ENCODE data around the gene RIBC2. TPM values are rescaled to one million over a fixed set of nuclear protein-coding genes. Genes with fewer than 3 reads are reported as not detected.
A peak's percentile ranks its signal among the peaks of the same experiment; 100 is the strongest.
"Not testable (repeated sequence)": the region's sequence is repeated elsewhere in the genome, so short reads cannot be mapped to it uniquely, and the experiment has no call there.

The RIBC2 gene
- total RNA-seq, 1 donor from 2014 or later, result 2.1 TPM

DNA sequence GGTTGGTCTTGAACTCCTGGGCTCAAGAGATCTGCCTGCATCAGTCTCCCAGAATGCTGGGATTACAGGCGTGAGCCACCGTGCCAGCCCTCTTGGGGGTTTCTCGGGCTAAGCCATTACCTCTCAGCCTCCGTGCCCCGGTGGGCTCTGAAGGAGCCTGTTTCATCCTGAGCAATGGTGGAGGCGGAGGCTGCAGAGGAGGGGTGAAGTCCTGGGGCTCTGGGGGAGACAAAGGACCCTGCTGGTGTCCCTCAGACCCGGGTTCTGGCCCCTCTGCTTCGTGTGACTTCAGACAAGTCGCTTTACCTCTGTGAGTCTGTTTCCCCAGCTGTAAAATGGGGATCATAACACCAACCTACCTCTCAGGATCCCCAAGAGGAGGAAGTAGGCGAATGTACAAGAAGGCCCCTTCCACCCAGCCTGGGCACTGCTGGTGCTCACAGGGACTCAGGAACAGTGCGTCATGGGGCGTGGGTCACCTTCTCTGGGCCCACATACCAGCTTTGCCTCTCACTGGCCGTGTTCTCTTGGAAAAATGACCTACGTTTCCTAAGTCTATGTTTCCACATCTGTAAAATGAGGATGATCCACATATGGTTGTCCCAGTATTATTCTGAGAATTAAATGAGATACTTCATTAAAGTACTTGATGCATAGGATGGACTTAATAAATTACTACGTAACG, 36.8 kb downstream of the RIBC2 start:
- no peak for DNase-seq

DNA sequence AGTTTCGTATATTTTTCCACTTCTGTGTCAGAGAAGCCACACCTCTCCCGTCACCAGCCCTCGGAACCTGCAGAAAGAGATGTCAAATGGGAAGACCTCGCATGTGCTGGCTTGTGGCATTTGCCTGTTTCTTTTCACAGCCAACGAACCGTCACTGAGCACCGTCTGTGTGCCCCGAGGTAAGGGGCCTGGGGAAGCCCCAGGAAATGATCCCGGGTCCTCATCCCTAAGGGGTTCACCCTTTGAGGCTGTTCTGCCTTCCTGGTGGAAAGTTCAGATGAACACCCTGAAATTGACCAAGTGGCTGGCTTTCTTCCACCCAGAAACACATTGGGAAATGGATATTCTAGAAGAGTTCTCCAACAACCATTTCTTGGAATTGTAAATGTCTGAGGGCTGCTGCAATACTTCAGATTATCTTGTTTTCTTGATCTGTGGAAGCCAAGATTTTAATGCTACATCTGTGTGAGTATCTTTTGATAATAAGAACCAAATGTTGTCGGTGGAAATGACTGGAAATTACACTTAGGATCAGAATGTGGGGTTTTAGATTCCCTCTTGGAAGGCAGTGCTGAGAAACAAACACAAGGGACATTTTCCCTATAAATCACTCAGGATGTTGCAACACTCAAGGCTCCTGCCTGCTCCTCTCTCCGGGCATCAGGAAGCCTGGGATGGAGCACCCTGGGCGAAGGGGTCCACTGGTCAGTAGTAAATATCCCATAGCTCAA, 37.6 kb downstream of the RIBC2 start:
- DNase-seq, result peak; percentile 98

DNA sequence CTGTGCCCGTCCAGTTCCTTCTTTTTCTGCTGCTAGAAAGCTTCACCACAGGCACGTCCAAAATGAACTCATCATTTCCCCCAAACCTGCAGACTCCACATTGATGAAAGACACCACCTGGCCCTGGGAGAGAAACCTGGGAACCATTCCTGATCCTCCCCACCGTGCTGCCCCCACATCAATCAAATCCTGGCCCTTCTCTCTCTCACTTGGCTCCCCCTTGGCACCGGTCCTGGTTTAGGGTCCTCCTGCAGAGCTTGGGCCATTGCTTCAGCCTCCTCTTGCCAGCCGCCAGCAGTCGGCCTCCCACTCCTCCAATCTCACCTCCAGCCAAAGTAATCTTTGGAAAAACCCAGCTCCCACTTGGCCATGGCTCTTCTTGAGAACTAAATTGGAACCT, 38.5 kb downstream of the RIBC2 start:
- no peak for DNase-seq

DNA sequence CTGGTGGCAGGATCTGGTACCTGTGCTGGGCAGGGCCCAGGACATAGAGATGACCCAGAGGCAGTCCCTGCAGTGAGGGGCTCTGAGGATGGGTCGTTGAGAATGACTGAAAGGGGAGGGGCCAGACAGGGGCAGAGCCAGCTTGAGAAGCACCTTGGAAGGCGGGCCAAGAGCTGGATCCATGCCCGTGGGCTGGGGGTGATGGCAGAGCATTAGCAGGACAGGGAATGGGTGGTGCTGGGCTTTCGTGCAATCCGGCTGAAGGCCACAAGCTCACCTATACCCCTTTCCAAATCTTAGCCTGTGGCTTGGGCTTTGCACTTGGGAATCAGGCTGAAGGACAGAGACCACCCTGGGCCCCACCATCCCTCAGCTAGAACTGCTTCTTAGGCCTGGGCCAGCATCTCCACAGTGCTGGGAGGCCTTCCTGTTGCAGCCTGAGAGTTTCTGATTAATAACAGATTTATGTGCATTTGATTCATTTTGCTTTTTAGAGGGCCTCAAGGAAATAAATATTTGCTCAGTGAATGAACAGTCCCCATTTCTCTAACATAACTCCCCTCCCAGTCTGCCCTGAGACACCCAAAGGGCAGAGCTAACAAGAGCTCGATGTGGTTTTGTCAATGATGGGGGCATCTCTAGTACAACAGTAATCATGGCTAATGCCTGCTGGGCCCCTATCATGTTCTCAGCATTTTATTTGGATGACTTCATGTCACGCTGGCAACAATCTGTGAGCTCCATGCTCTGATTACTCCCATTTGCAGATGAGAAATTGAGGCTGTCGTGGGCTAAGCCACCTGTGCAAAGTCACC, 39.3 kb downstream of the RIBC2 start:
- peak; percentile 75 for DNase-seq

DNA sequence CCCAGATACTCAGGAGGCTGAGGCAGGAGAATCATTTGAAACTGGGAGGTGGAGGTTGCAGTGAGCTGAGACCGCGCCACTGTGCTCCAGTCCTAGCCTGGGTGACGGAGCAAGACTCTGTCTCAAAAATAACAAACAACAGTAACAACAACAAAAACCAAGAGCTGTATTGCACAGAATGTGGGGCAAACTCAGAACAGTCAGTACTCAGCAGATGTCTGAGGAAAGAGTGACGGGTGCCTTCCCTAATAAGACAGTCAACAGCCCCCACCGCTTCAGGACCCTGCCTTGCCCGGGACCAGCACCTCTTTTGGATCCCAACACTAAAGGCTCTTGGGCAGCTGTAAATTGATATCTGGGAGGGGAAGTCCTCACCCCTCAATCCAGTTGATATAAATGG, 40.3 kb downstream of the RIBC2 start:
- peak; percentile 57 for DNase-seq

DNA sequence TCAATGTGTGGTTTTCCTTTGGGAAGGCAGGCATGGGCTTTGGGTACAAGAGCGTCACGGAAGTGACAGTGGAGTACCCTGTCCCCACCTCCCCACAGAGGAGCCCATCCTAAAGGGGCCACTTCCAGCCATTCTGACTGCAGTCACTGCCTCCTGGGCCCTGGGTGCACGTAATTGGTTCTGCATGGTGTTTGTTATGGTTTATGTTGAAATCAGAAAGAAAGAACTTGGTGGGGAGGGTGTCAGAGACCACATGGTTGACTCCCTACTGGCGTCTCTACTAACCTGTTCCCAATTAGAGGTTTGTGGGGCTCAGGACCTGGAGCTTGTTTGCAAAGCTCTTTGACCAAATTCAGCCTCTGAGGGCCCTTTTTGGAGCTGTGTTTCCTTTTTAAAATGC, 40.8 kb downstream of the RIBC2 start:
- peak; percentile 66 for DNase-seq

DNA sequence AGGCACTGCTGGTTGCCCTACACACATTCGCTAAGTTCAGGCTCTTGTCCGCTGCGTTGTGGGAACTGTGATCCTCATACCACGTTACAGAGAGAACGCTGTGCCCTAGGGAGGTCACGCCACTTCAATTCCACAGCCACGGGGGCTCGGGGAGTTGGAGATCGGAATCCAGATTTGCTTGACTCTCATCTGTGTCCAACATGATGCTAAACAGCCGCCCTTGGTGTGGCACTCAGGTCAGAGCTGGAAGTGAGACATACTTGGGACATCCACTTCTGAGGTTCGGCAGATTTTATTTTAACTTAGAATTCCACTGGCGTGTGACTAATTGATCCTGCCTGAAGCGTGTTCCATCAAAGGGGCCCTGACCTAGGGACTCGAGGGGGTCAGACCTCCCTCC, 41.7 kb downstream of the RIBC2 start:
- no peak for DNase-seq

DNA sequence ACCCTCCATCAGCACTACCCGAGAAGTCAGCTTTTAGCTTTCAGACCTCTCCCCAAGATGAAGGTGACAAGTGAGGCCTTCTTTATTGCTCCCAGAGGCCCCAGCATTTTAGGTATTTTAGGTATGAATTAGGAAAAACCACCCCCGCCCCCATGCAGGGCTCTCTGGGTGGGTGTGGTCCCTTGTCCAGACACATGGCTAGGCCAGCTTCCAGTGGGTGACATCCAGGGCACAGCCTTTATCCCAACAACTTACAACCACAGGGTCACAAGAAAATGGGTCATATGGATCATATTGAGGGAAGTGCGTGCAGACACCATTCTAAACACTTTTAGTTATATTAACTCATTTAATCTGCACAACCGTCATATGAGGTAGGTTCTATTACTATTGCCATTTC, 42.1 kb downstream of the RIBC2 start:
- no peak for DNase-seq

DNA sequence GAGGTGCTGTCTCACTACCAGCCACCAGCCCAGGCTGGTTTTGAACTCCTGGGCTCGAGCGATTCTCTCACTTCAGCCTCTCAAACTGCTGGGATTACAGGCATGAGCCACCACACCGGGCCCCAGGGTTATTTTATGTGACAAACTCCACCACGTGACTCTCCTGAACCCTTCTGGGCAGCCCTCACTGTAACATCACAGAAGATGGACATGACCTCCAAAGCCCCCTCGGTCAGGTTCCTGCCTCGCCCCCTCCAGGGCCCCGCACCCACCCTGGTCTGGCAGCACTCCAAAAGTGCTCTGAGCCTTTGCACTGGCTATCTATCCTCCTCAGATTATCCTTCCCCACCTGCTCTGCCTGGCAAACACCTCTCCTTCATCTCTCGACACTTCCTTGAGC, 43.3 kb downstream of the RIBC2 start:
- DNase-seq, result no peak

DNA sequence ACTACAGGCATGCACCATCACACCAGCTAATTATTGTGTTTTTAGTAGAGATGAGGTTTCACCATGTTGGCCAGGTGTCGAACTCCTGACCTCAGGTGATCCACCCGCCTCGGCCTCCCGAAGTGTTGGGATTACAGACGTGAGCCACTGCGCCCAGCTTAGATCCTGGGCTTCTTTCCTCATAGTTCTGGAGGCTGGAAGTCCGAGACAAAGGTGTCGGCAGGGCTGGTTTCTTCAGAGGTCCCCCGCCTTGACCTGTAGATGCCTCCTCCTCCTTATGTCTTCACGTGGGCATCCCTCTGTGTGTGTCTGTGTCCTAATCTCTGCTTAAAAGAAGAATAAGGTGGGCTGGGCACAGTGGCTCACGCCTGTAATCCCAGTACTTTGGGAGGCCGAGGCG, 45.0 kb downstream of the RIBC2 start:
- no peak for DNase-seq

DNA sequence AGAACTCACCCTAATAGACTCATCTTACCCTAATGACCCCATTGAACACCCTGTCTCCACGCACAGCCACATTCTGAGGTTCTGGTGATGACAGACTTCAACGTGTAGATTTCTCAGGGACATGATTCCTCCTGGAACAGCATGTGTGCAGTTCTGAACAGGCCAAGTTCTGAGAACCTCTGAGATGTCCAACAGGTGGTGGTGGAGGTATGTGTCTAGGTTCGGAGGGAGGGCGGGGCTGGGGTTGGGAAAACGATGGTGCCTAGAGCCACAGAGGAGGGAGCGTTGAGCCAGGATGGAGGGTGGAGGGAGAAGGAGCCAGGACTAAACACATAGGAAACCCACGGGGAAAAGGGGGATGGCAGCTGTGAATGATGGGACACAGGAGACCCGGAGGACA, 45.7 kb downstream of the RIBC2 start:
- DNase-seq, result no peak

DNA sequence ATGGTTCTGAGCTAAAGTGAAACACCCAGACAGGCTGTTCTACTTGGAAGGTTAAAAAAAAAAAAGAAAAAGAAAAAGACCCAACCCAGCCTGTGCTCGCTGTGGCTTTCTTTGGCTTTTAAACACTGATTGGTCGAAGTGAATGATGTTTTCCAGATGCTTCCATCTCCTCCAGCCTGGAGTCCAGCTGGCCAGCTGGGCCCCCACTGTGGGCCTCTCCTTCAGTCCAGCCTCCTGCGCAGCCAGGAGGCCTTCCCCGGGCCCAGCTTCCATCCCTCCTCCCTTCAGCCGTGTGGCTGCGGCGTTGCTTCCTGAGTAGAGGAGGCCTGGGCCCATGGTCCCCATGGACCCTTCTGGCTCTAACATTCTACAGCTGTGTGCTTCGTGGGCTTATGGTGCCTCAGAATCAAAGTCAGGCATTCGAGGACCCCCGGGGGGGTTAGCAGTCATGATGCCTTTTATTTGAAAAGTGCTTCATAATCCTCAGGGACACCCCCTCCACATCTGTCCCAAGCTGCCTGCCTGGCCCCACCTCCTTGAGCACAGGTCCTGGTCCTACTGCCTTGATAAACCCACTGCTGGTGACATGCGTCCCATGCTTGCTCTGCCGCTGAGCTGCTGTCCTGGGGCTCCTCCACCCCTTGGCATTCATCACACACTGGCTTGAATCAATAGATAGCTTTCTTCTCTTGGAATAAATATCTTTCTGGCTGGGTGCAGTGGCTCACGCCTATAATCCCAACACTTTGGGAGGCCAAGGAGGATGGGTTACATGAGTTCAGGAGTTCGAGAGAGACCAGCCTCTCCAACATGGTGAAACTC, 47.0 kb downstream of the RIBC2 start:
- DNase-seq, result peak; percentile 98

DNA sequence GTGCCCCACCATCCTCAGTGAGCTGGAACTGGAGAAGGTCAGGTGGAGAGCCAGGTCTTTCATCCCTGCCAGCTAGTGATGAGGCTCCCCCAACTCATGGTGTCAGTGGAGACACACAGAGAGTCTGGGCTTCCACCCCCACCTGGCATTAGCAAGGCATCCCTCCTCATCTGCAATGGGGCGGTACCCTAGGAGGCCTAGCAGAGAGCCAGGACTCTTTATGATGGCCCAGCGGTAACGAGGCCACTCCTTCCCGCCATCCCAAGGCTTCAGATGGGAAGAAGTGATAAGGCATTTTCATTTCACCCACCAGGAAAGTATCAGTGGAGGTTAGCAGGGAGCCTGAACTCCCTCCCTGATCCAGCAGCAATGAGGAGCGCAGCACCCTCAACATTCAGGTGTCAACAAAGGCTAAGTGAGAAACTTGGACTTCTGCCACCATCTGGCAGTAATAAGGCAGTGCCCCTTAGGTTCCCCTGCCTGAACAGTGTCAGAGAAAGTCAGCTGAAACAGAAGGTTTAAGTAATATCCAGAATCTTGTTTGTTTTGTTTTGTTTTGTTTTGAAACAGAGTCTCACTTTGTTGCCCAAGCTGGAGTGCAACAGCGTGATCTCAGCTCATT, 48.7 kb downstream of the RIBC2 start:
- no peak for DNase-seq

DNA sequence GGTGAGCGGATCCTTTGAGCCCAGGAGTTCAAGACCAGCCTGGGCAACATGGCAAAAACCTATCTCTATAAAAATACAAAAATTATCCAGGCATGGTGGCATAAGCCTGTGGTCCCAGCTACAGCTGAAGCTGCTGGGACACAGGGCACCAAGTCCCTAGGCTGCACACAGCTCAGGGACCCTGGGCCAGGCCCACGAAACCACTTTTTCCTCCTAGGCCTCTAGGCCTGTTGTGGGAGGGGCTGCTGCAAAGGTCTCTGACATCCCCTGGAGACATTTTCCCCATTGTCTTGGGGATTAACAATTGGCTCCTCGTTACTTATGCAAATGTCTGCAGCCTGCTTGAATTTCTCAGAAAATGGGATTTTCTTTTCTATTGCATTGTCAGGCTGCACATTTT, 50.2 kb downstream of the RIBC2 start:
- not testable (repeated sequence) for DNase-seq

DNA sequence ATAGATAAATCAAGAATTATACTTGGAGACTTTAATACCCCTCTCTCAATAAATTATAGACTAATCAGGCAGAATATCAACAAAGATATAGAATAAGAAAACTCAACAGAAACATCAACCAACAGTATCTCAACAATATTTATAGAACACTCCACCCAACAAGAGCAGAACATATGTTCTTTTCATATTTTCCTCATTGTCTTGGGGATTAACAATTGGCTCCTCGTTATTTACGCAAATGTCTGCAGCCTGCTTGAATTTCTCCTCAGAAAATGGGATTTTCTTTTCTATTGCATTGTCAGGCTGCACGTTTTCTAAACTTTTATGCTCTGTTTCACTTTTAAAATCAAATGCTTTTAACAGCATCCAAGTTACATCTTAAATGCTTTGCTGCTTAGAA, 52.1 kb downstream of the RIBC2 start:
- DNase-seq, result peak; percentile 87

DNA sequence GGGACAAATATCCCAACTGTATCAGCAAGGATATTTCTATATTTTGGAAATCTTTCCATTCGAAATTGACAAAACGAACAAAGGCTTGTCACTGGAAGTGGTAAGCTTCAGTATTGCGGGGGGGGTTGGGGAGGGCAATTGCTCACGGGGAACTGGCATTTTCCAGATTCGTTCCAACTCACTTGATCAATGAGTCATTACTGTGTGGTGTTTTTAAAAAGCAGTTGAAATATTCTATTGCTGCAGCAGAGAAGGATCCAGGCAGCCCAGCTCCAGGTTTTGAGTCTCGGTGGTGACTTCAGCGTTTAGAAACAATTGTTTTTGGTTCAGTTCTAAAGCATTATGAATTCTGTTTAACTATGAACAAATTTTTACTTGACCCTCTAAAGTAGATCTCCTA, 55.4 kb downstream of the RIBC2 start:
- DNase-seq, result no peak

DNA sequence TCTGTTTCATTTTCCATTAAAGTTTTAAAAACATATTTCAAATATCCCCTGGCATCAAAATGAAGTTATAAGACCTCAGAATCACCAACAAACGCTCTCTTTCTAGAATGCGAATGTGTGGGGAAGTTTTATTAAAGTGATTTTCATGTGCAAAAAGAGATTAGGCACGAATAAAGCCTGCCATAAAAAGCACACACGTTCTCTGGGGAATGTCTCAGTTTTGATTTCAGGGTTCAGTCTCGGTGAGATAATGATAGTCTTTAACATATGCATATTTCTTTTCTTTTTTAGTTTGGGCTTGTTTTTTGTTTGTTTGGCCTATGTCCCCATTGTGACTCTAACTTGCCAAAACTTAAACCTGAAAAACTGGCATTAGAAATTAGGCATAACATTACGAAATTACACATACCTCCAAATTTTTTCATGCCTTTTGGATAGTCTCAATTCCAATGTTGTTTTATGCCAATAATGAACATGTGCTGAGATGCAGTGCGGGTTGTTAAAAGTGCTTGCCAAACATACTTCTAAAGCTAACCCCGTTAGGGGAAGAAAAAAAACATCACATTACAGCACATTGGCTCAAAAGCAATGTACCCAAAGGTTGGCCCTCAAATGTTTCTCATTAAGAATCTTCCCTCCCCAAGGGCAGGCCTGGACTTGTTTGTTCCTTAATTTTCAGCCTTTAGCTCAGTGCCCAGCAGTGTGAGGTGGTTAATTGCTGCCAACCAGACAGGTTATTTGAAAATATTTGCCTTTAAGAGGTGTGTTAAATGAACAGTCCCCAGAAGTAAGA, 56.0 kb downstream of the RIBC2 start:
- DNase-seq, result peak; percentile 85

DNA sequence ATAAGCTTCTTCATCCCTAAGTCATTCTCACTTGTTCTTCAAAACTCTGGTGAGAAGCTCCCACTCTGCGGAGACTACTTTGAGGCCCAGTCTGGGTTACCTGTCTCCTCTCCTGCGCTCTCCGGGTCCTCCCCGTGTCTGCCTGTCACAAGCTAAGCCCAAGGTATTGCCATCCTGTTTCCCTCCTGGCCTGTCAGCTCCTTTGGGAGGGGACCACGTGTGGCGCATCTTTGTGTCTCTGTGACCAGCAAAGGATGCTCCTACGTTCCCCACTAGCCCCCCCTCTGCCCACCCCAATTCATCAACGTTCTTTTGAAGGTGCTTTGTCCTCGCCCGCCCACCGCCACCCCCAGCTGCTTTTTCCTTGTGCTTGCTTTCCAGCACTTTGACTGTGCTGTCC, 57.4 kb downstream of the RIBC2 start:
- no peak for DNase-seq

DNA sequence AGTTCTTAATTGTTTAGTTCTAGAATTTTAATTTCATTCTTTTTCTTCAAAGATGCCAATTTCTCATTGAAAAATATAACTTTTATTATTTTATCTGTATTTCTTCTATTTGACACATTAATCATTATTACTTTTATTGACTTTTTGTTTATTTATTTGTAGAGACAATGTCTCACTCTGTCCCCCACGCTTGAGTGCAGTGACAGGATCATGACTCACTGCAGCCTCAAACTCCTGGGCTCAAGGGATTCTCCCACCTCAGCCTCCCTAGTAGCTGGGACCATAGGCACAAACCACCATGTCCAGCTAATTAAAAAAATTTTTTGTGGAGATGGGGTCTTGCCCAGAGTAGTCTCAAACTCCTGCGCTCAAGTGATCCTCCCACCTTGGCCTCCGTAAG, 58.9 kb downstream of the RIBC2 start:
- DNase-seq, result no peak

DNA sequence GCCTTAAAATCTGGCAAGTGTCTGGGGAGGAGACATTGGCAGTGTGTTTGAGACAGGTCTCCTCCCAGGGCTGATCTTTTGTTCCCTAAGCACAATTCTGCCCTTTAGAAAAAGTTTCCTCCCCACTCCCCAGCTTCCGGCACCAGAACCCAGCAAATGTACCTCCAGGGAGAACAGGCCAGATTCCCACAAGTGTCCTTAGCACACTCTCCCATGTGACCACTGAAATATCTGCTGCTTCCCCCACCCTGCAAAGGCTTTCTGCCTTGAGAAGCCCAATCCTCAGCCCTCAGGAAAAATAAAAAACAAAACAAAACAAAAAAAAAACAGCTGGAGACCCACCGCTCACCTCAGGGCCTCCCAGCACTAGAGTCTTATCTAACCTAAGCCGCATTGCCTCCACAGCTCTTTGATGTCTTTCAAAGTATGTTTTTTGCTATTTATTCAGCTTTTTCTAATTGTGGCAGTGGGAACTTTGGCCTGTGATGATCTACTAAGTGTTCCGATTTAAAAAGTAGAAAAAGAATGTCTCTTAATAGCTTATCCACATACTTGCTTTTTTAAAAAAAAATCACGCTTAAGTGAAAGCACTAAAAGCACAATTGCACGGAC, 60.2 kb downstream of the RIBC2 start:
- no peak for DNase-seq
